Limb (tissue), 2 donors: Measurements from ENCODE around the gene GCN1.
"Not testable (repeated sequence)": the region's sequence is repeated elsewhere in the genome, so short reads cannot be mapped to it uniquely, and the experiment has no call there.

Source experiments
- DNase-seq, 2 donors: peaks; one replicate each; pipeline ENCODE4 v3.0.0-alpha.2; 2016; ENCODE audit errors: extremely low spot score in 2 of 2

Gene GCN1

GRCh38 chr12:120213758-120214157, 19.2 kb upstream of the GCN1 start:
- DNase-seq, result no peak

GRCh38 chr12:120213182-120213581, 18.7 kb upstream of the GCN1 start:
- not testable (repeated sequence) for DNase-seq

- no peak for DNase-seq
These were observed 17.8 kb upstream of the GCN1 start for GRCh38 chr12:120212301-120212700.

- DNase-seq, result no peak
These were observed 17.4 kb upstream of the GCN1 start for GRCh38 chr12:120211904-120212283.

- DNase-seq, result no peak
These were observed 16.9 kb upstream of the GCN1 start for GRCh38 chr12:120211243-120211903.

- no peak for DNase-seq
These were observed 15.3 kb upstream of the GCN1 start for GRCh38 chr12:120209851-120210250.

GRCh38 chr12:120207227-120207626, 12.7 kb upstream of the GCN1 start:
- no peak for DNase-seq

GRCh38 chr12:120206781-120207180, 12.3 kb upstream of the GCN1 start:
- DNase-seq, result not testable (repeated sequence)

- no peak for DNase-seq
These were observed 11.7 kb upstream of the GCN1 start for GRCh38 chr12:120206228-120206627.

- DNase-seq, result no peak
These were observed 9.7 kb upstream of the GCN1 start for GRCh38 chr12:120204171-120204570.

GRCh38 chr12:120200364-120200800, 5.9 kb upstream of the GCN1 start:
- no peak for DNase-seq

- DNase-seq, result no peak
These were observed 5.2 kb upstream of the GCN1 start for GRCh38 chr12:120199595-120200306.

GRCh38 chr12:120199025-120199424, 4.5 kb upstream of the GCN1 start:
- DNase-seq, result no peak

- no peak for DNase-seq
These were observed 3.0 kb upstream of the GCN1 start for GRCh38 chr12:120197542-120197887.

GRCh38 chr12:120196817-120197541, 2.5 kb upstream of the GCN1 start:
- not testable (repeated sequence) for DNase-seq

- no peak for DNase-seq
These were observed 1.8 kb upstream of the GCN1 start for GRCh38 chr12:120196363-120196762.

- no peak for DNase-seq
These were observed 335 bp downstream of the GCN1 start for GRCh38 chr12:120194226-120194533.

GRCh38 chr12:120193286-120193685, 1.2 kb downstream of the GCN1 start:
- DNase-seq, result not testable (repeated sequence)

- no peak for DNase-seq
These were observed 3.5 kb downstream of the GCN1 start for GRCh38 chr12:120190985-120191480.

- DNase-seq, result no peak
These were observed 4.1 kb downstream of the GCN1 start for GRCh38 chr12:120190386-120190785.

- no peak for DNase-seq
These were observed 7.9 kb downstream of the GCN1 start for GRCh38 chr12:120186654-120187053.

GRCh38 chr12:120183211-120183631, 11.3 kb downstream of the GCN1 start:
- DNase-seq, result no peak
